Stimulated activated CD8-positive, alpha-beta memory T cell treated with anti-CD3 and anti-CD28 coated beads, Interleukin-15, amount 100 ng/mL, for 24 hours (primary cell): ENCODE results near the gene TBL1X.

Experiments
- DNase-seq: peaks from one replicate; pipeline ENCODE4 v3.0.0-alpha.2; 2020; ENCODE audit warnings: low read depth

TBL1X gene

DNA sequence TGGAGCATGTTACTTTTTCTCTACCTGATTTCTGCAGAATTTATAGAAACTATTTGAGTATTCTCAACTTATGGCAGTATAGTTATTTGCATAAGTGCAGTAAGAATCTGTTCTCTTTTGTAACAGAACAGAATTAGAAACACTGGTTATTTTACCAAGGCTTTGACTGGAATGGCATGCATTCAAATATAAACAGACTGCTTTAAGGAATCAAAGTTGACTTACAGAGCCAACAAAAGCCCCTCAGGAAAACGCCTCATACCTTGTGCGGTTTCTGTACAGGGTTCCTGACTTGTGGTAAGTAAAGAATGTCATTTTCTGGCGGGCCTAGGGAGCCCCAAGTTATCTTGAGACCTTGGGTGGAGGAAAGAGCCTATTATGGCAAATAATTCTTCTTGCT, 203.7 kb downstream of the TBL1X start:
- no peak for DNase-seq

DNA sequence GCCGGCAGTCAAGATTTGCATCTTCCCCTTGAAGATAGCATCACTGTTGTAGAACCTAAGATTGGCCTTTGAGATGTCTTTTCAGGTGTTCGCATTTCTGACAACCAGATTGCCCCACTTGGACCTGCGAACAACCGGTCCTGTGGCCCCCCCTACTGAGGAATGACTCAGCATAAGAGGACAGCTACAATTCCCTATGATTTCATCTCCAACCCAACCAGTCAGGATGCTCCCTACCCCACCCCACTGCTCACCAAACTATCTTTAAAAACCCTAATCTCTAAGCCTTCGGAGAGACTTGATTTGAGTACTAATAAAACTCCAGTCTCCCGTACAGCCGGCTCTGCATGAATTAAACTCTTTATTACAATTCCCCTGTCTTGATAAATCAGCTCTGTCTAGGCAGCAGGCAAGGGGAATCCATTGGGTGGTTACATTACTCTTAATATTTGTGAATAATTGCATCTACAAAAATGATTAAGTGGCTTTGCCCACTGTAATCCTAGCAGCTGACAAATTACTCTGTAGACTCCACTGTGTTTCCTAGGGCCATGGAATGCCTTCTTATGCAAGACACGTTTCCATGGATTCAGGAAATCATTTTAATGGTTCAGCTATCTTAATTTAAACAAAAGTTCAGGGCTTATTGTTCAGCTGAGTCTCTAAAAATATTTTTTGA, 205.4 kb downstream of the TBL1X start:
- DNase-seq, result no peak

DNA sequence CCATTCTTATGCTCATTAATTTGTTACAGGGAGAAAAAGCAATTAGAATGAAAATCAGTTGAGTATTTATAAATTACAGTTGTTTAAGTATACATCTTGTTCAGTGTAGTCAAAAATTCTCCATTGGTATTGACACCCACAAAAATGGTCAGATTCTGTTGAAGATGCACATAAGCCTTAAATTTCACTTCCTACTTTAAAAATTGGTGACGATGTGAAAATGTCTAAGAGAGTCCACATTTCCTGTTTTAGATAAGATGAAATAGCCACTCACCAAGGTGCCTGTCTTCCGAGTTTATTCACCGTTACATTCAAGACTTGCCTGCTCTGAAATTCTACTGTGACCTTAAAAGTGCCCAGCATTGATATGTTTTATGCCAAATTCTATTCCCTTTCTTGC, 207.1 kb downstream of the TBL1X start:
- DNase-seq, result no peak

DNA sequence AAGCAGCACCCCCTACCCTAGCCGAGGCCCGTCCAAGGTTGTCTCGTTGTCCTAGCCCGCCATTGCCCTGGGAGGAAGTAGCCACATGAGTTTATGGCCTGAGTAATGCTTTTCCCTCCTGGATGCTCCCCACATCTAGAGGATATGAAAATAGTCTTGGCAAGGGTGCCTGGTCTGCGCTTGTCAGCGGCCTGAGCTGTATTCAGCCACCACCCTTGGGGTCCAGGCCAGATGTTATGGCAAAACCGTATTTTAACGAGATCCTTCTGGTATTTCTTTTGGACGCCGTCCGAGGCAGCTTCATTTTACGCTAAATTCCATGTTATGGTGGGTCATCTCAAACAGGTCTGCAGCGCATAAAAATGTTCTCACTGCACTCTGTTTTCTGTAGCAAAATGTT, 211.4 kb downstream of the TBL1X start:
- no peak for DNase-seq

DNA sequence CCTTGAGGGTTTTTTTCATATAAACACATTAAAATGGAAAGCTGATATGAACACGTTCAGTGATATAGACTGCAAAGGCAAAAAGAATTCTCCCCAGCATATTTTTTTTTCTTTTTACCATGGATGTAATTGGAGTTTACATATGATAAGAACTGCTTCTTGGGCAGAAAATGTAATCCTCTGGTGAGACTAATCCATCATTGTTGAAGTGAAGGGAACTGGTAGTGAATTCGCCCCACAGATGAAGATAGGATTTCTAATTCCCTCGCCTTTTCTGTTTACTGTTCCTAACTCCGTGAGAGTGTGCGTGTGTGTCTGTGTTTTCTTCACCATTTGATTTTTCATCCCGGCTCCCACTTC, 211.9 kb downstream of the TBL1X start:
- no peak for DNase-seq

DNA sequence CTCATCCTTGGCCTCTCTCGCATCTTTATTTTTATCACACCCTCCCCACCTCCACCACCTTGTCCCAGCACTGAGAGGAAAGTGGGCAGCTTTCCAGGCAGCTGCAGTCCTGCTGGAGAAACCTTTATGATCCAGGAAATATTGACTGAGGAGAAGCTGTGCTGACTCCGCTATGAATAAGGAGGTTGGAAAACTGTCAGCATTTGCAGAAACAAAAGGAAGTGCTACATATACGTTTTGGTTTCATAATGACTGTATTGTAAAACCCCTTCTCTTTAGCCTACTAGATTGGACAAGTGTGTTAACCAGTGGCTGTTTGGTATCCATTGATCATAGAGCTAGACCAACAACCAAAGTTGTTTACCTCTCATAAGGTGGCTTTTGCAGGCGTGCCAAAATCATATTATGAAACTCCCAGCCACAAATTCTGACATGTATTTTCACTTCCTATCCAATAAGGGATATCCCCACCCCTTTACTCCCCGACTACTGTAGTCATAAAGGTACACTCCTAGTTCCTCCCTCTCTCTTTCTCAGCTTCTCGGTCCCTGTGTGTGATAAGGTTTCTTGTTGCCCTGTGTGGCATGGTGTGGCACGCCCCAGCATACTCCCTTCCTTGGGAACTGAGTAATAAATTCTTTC, 212.4 kb downstream of the TBL1X start:
- no peak for DNase-seq

DNA sequence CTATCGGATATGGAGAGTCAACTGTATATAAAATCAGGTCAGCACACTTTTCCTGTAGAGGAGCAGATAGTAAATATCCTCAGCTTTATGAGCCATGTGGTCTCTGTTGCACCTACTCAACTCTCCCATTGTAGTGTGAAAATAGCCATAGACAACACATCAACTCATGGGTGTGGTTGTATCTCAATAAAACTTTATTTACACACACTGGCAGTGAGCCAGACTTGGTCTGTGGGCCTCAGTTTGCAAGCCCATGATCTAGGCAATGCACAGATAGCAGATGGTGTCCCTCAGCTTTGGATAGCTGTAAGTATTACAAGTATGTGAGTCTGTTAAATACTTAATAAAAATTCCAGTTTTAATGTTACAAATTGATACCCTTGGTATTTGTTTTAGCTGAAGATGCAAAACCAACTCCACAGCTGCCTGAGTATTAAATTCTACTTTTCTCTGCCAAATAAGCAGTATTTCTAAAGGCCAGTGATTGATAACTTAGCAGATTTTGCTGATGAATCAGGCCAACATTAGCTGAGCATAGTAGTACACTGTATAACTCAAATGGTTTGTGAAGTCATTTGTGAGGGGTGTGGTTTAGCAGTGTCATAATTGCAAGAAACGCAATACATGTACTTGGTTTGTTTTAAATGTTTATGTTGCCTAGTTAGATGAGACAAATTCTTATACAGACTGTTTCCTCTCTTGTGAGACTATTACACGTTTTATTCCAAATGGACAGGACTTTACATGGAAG, 213.5 kb downstream of the TBL1X start:
- DNase-seq, result no peak

DNA sequence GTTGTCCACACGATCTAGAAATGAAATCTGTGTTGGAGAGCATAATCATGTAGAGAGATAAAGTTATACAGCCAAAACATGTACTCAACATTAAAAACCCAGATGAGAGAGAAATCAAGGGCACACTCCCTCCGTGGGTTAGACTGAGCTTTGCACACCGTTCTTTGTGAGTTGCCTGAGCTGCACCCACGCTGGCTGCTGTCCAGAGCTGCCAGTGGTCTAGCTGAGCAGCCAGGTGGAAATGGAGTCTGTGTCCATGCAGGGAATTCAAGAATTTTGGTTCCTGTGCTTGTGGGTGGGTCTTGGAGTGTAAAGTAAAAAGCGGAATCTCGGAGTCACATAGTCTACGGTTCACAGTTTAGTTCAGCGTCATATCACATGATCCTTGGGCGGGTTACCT, 216.2 kb downstream of the TBL1X start:
- no peak for DNase-seq

DNA sequence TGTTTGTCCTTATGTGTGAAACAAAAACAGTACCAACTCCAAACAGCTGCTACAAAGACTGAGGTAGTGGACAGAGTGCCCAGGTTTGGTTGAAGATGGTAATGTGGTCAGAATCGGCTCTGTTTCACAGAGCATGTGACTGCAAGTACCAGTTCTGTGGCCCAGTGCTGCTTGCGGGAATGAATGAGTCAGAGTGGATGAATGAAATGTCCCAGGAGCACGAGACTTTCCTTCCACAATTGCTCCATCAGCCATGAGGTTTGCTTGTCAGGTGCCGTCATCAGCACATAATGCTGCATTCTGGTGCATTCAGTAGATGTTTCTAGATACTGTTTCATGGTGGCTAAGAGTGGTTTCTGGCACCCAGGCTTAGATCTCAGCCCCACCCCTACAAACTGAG, 216.6 kb downstream of the TBL1X start:
- no peak for DNase-seq

DNA sequence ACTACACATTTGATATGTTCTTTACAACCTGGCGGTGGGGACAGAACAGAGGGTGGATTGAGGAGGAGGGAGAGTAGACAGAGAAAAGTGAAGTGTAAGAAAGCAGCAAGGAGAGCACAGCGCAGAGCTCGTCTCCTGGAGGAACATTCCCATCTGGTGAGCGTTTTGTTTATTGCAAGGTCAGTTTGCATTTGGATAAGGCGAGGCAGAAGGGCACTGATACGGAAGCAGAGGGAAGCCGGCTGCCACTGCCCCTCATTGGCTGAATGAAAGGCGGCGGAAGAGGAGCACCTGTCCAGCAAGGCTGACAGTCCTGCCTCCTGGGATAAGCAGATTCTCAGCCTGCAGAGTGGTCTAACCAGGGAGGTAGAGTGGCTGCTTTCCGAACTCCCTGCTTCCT, 217.6 kb downstream of the TBL1X start:
- no peak for DNase-seq

DNA sequence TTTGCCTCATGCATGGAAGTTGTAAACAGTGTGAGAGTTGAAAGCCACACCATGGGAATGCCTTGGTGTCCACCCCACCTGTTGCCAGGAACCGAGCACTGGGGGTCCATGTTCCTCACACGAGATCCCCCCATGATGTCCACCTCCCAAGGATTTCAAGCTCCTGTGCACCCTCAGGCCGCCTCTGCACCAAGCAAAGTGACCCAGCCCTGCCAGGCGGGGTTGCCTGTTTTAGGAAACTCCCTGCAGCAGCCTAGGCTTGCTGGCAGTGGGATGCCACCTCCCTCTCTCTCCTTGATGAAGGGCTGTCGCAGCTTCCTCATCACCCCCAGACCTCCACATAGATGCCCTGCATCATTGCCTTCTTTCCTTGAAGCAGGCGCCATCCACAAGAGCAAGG, 218.0 kb downstream of the TBL1X start:
- no peak for DNase-seq

DNA sequence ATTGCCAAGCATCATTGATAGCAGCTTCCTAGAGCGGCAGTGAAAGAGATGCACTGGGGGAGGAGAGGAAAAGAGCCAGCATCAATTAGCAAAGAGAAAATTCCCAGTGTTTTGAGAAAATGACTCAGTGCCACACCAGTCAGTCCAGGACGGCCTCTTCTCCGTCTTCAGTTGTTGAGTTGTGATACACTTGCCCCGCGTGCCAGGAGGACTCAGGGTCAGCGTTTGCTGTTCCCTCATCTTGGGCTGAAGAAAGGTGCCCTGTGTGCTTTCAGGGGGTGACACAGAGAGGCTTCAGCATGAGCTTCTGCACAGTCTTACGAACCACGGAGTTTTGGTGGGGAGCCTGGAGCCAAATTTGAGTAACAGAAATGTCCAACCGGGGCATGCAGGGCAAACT, 218.5 kb downstream of the TBL1X start:
- no peak for DNase-seq

DNA sequence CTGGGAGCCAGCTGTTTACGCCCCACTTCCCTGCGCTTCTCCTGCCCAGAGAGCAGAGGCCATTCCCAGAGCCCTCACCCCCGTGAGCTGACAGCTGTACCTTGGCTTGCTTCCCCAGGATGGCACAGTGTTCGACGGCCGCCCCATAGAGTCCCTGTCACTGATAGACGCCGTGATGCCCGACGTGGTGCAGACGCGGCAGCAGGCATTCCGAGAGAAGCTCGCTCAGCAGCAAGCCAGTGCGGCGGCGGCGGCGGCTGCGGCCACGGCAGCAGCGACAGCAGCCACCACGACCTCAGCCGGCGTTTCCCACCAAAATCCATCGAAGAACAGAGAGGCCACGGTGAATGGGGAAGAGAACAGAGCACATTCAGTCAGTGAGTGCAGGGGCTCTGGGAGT, 223.0 kb downstream of the TBL1X start:
- DNase-seq, result no peak

DNA sequence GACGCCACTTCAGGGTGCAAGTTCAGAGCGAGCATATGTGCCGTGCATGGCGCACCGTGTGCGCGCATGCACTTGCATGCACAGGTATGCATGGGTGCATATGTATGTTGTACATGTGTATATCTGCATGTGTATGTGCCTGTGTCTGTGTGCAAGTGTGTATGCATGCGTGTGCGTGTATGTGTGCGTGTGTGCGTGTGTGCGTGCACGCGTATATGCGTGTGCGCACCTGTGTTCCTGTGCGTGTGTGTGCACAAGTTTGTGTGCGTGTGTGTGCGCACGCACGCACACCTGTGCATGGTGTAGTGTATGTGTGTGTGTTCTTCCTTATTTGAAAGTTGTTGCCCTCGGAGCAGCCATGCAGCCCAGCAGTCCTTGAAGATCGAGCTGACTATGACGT, 224.0 kb downstream of the TBL1X start:
- no peak for DNase-seq

DNA sequence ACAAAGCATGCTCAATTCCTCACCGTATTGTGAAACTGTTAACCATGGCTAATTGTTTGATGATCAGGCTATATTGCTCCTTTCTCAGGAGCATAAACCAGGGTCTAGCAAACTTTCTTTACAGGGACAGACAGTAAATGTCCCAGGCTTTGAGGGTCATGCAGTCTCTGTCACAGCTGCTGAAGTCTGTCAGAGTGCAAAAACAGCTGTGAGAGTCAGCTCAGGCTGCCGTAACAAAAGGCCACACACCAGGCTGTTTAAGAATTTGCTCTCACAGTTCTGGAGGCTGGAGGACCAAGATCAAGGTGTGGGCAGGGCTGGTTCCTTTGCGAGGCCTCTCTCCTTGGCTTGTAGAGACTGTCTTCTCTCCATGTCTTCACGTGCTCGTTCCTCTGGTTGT, 225.2 kb downstream of the TBL1X start:
- DNase-seq, result no peak

DNA sequence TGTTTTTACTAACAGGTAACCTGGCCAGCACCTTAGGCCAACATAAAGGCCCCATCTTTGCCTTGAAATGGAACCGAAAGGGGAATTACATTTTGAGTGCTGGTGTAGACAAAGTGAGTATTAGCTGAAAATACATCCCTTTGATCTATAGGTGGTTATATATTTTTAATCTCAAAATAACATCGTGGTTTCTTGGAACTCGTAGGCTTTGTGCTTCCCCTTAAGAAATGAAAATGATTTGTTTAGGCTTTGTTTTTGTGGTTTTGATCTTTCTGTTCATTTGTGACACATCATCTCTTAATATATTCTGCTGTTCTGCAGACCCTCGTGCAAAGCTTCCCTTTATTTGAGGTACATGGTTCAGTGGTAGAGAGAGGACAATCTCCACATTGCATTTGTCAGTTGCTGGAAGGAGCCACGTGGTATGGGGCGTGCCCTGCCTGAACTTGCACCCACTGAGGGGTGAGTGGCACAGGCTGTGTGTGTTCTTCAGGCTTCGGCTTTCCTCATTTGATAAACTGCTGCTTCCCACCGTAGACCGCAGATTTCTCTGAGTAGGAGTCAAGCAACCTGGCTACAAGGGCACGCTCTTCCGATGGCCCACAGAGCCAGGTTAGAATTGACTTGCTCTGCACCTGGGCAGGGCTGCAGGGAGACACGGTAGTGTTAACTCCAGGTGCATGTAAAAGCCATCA, 228.6 kb downstream of the TBL1X start:
- DNase-seq, result no peak

DNA sequence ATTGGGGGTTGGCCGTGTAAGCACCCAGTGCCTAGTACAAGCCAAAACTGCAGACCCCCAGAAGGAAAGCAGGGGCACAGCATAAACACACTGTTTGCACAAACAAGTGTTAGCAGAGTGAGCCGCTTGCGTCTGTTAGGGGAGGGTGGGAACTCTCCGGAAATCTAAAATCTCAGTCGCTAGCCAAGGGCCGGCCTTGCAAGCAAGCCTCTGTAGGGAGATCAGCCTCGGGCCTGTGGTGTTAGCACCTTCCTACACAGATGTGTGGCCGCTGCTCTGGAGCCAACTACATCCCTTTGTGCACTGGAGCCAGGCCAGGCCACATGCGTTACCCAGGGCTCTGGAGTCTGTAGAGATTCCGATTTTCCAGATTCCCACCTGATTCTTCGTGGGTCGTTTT, 233.7 kb downstream of the TBL1X start:
- no peak for DNase-seq

DNA sequence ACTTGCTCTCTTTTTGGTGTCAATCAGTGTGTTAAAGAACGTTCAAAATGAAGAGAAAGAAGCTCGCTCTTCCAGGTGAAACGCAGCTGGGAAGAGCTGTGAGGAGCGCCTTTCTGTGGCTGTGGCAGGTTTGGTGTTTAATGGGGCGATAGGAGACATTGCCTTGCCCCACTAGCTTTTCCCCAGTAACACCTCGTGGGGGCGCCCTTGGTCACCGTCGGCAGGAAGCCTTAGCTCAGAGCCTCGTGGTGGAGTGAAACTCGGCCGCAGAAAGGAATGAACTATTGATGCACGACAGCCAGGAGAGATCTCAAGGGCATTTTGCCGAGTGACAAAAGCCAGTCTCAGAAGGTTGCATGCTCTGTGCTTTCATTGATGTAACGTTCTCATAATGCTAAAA, 235.7 kb downstream of the TBL1X start:
- DNase-seq, result no peak

DNA sequence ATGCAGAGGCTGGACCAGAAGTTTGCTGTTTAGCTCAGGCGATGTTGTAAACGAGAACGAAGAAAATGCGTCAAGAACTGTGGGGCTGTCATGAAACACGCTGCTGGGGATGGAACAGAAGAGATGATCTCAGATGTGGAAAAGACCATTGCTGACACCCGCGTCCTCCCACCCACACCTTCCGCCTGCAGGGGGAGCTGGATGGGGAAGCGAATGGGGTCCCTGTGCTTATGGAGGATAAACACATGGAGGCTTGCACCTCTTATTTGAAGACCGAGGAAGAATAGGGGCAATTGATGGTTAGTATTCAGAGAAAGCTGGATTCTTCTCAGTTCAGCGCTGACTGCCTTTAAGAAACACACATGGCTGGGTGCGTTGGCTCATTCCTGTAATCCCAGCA, 236.9 kb downstream of the TBL1X start:
- no peak for DNase-seq

DNA sequence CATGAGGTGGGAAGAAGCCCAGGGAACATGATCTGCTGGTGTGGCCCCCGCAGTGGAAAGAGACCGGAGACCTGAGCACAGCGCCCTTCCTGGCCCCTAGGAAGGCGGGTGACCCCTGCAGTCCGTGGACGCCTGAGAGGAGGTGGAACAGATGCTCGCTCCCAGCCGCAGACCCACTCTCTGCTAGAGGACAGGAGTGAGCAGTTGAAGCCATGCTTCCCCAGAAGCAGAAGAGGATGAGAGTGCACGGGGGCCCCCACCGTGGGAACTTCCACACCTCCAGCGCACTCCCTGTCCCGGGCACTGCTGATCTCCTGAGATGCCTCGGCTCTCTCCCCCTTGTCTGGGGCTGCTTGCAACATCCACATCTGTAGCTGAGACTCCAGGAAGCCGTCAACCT, 238.5 kb downstream of the TBL1X start:
- no peak for DNase-seq

DNA sequence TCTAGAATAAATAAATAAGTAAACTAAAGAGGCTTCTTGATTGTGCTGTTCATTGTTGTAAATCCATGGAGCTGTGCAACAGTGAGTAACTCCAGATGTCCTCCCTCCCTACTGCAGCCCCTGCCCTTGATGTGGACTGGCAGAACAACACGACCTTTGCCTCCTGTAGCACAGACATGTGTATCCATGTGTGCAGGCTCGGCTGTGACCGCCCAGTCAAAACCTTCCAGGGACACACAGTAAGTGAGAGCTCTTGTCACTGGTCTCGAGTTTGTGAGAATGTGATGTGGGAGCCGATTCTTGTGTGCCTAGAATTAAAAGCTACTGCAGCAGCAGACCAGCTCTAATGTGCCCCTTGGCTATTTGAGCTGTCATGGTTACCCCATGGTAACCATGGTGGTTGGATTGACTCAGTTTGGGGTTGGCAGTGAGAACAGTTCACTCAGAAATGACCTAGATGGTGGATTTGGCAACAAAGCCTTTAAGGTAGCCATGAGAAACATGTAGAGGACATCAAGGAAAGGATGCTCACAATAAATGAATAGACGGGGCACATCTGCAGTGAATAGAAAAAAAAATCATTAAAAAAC, 240.1 kb downstream of the TBL1X start:
- DNase-seq, result no peak

DNA sequence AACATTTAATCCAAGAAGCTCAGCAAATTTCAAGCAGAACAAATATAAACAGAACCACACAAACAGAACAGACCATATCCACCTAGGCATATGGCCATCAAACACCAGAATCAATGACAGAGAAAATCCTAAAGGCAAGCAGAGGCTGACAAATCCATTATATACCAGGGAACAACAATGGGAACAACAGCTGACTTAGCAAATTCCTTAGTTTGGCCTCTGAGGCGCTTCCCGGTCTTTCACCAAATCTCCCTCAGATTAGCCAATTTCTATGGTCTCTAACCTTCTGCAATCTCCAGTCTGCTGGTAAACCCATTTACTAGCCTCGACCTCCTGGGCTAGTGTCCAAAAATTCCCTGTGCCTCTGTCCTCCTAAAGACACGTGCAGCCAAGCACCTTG, 241.6 kb downstream of the TBL1X start:
- DNase-seq, result no peak
